Glomerular visceral epithelial cell (primary cell): ENCODE data around the gene PARS2.

Experiments
- DNase-seq: peaks from one replicate; pipeline ENCODE4 v3.0.0-alpha.2; 2016; ENCODE audit errors: extremely low spot score

PARS2 gene

DNA sequence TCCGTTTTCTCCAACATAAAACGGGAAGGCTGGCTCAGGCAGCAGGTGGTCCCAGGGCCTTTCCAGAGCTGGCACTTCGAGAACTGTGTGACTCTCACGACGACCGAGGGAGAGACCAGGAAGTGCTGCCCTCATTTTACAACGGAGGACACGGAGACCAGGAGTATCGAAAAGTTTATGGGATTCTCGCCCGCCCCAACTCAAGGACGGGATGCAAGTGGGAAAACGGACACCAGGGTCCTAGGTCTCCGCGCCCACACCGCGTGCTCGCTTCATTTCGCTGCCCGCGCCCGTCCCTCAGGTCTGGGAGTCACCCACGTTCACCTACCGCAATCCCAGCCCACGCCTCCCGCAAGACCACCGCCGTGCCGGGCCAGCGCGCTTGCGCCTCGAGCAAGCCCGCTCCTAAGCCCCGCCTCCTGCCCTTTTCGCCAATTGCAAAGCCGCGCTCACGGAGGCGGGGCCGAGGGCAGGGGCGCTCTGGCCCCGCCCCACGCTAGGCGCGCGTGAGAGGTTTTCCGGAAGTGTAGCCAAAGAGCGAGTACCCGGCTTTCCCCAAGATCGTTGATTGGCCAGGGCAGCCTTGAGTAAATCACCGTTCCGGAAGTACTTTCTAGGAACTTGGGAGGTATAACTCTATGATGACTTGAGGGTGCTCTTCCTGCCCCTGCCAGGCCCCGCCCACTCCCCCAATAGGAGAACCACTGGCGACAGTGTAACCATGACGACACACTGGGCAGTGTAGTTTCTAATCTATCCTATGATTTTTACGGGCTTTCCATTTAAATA is at the start of gene PARS2:
Gene PARS2 (minus strand): TSS at position 391 of the 789 bp plus-strand sequence. CDS start 5,362 bp downstream, outside the sequence.
- peak; percentile 99 for DNase-seq

DNA sequence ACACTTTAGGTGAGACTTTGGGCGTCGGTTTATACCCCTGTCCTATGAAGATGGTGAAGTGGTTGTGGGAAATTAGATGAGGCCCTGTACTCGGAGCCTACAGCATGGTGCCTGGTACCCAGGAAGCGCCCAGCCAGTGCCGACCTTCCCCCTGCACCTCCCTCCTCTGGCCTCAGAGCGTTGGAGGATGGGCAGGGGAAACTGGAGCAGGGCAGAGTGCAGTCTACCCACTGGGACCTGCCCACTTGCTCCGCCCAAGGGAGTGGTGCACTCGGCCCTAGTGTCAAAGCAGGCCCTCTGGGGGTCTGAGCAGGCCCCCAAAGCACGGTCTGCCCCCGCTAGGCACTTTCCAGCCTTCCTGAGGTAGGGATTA is 49.8 kb upstream of the PARS2 start:
- no peak for DNase-seq

DNA sequence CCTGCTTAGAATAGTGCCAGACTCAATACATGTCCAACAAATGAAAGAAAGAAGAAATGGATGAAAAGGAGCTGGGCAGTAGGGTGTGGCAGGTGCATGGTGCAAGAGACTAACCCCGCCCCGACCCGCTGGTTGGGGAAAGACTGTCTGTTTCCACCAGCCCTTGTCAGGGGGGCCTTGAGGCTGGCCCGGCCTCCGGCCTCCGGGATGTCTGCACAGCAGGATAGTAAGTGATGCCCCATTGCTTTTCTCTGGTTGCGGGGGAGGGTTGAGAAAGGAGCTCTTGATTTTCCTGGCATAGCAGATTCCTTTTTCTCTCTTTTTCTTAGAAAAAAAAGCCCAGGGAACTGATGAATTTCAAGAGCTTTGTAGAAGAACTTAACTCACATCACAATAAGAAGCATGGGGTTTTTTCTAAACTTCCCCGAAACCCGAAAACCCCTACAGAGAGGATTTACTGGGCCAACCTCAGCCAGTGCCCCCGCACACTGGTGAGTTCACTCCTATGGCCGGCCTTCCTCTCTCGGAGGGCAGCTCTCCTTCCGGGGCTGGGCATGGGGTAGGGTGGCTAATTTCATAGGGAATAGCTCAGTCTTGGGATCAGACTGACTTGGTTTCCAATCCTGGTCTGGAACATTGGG is 49.3 kb upstream of the PARS2 start:
- no peak for DNase-seq

DNA sequence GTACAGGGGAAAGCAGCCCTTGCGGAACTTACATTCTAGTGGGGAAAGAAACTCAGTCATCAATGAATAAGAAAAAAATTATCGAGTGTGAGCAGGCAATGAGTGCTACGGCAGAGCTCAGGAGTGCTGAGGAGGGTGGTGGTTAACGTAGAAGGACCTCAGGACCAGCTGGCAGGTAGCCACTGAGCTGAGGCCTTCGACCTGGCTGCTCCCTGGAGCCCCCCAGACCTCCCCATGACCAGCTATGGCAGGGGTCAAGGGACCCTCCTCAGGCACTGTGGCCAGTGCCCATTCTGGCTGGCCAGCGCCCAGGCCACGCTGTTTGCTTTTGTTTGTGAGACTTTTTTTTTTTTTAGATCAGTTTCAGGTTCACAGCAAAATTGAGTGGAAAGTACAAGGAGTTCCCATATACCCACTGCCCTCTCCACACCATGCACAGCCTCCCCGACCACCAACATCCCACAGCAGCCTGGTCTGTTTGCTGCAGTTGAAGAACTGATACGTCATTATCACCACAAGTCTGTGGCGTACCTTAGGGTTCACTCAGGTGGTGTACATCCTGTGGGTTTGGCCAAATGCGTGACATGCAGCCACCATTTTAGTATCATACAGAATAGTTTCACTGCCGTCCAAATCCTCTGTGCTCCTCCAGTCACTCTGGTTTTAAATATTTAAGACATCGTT is 48.6 kb upstream of the PARS2 start:
- no peak for DNase-seq

DNA sequence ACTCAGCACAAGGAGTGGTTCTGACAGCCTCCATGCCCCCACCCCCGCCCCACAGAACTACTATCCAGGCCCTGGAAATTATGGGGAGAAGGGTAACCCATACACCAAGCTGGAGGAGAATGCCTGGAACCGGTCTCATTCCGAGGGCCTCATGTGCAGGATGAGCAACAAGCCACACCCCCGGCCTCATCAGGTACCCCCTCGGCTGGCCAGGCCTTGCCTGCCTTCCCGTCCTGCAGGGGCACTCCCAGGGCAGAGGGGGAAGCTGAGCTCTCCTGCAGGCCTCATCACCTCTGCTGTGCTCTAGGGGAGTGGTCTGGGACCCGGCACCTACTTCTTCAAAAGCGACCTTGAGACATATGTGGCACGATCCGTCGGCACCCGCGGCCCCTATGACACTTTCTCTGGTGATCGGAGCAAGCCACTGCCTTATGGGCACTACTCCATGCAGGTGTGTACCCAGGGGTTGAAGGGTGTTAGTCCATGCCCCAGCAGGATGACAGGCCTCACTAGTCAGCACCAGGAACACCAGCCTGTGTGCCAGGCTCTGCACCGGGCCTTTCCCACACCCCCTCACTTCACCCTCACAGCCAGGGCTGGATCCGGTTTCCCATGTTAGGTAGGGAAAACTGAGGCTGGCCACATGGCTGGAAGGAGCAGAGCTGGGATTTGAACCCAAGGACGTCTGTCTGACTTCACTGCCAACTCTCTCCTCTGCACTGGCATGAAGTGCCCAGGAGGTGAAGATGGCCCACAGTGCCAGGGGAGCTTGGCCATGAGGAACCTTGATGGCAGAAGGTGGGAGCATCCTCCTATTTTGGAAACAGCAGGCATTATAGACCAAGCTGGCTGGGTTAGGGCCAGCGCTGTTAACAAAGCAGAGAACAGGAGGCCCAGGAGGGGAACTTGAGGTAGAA is 47.7 kb upstream of the PARS2 start:
- DNase-seq, result no peak

DNA sequence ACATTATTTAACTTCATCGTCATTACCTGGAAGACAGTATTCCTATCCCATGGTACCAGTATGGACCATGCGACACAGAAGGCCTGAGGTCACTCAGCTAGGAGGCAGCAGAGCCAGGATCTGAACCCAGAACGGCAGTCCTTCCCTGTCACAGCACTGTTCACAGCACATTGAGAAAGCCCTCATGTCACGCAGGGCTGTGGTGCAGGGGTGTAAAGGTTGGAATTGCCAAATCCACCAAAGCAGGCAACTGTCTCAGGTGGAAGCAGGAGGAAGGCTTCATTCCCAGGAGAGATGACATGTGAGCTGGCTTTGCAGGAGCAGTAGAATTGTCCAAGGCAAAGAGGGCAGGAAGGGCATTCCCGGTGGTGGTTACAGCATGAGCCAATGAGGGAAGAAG is 46.7 kb upstream of the PARS2 start:
- no peak for DNase-seq

DNA sequence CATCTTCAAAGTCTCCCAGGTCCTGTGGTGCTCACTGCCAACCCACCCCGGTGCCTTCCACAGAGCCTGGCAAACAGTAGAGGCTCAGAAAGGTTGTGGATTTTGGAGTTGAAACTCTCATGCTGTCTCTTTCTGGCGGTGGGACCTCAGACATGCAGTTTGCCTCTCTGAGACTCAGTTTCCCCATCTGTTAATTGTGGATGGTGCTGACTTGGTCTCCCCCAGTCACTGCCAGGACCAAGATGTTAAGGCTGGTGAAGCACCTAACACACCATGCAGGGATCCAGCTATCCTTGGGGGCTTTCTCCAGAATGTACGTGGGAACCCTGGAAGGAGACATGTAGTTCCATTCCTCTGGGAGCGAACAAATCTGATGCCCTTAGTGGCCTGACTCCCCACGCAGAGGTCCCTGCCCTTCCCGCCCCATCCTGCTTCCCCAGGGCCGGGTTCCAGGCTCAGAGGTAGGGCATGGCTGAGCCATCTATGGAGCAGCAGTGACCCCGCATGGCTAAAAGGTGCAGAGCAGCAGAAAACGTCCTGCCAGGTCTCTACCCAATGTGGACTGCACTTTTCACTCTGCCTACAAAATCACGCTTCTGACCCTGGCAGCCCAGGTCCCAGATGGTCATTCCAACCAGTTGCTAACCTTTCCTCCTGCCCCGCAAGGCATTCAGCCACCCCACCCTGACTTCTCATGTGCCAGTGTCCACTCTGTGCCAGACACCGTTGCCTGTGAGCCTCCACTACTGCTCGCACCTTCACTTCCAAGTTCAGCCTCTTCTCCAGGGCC is 46.0 kb upstream of the PARS2 start:
- peak; percentile 66 for DNase-seq

DNA sequence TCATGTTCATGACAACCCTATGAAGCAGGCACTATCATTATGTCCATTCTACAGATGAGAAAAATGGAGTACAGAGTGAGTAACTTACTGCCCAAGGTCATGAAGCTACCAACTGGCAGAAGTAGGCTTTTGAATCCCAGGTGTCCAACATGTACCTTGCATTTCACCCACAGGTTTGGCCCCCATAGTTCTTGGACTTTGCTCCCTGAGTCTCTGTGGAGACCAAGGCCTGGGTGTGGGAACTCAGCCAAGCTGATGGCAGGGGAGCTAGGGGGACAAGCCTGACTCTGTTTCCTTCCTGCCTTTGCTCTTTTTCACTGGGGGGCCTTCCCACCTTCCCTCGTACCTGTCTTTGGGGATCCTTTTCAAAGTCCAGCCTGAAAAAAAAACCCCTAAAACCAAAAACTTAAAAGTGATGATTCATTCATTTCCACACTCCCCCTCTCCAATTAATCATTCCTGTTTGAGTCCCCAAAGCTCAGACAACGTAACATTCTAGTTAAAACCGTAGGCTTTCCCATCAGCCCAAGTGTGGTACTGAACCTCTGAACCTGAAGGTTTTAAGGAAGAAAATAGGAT is 45.3 kb upstream of the PARS2 start:
- DNase-seq, result no peak

DNA sequence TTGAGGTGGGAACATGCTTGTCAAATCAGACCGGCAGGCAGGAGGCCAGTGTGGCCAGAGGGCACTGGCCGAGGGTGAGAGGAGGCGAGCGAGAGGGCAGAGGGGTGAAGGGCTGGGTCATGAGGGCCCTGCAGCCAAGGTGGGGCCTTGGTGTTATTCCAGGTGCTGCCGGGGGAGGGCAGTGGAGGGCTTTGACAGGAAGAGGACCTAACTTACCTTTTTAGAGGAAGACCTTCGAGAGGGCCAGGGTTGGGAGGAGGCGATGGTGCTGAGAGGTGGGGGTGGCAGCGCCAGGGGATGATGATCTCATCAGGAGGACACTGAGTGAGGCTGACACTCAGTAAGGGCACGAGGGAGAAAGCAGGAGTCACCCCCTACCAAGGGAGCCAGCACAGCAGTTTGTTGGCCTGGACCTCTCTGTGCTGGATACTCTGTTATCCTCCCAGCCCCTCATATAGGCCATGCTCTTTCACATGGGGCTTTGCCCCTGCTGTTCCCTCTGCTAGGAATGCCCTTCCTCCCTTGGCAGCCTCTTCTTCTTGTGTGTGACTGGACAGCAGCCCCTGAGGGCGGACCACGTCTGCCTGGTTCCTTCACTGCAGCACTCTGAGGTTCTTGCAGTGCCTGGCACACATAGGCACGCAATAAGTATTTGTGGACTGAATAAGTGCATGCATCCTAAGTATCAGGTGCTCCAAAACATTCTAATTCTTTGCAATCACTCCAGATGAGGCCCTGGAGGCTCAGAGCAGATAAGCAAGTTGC is 44.3 kb upstream of the PARS2 start:
- DNase-seq, result no peak

DNA sequence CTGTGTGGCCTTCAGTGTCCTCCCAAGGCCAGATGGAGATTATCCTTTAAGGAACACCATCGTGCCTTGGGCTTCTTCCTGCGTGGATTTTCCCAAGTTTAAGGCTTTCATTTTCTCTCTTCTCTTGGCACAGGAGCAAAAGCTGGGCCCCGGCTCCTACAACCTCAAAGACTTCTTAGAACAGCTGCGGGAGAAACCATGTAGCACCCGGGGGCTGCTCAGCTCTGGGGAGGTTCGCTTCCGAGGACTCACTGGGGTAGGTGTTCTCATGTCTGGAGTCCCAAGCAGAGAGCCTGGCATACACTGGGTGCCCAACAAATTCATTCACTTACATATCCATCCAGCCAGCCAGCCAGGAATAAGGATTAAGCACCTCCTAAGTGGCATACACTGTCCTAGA is 43.4 kb upstream of the PARS2 start:
- DNase-seq, result no peak

DNA sequence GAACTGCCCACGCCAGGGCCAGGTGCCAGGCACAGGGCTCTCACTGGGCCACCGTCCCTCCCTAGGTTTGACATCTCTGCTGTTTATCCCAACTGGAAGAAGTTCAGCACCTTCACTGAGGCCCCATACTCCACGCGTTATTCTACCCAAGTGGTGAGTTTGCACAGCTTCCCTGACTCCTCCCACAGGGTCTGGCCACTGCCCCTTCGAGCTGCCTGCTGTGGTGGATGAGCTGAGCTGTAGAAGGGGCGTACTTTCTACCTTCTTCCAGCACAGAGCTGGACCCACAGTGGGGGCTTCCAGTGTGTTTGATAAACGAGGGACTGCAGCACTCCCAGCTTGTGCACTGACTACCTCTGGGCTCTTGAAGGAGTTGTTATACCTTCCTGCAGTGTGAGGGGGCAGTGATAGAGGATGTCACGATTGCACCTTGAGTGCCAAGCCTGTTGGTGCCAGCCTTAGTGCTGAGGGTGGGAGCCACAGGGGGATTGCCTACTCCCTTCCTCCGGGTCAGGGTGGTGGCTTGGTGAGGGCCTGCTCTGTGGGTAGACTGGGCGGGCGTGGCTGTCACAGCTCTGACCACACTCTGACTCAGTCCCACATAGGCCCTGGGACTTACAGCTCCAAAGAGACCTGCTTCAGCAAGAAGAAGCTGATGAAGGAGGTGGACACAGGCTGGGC is 42.7 kb upstream of the PARS2 start:
- DNase-seq, result peak; percentile 36

DNA sequence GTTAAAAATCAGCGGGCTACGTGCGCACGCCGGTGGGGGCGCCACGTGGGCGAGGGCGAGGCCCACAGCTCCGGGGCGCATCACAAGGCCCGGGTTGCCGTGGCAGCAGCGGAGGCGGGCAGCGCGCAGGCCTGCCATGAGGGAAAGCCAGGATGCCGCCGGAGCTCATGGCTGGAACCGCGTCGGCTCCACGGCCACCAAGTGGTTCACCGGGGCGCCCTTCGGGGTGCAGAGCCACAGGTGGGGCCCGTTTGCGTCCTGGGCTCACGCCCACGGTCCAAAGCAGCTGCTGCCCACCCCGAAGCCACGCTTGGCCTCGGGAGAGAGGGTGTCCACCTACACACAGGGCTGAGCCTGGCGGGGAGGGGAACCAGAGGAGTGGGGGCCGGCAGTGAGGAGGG is 41.7 kb upstream of the PARS2 start:
- no peak for DNase-seq

DNA sequence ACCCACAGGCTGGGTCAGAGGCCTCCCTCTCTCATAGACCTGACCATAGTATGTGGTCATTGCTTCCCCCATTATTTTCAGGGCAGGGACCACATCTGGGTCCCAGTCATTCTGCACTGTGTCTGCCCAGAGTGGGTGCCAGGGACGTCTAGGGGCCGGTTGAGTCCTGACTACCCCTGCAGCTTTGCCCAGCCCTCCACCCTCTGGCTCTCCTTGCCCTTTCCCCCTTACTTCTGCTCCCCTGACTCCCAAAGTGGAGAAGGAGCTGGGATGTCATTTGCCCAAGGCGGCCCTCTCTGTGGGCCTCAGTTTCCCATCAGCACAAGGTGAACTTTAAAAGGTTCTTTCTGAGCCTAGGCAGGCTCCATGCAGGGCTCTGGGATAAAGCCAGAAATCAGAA is 41.1 kb upstream of the PARS2 start:
- DNase-seq, result no peak

DNA sequence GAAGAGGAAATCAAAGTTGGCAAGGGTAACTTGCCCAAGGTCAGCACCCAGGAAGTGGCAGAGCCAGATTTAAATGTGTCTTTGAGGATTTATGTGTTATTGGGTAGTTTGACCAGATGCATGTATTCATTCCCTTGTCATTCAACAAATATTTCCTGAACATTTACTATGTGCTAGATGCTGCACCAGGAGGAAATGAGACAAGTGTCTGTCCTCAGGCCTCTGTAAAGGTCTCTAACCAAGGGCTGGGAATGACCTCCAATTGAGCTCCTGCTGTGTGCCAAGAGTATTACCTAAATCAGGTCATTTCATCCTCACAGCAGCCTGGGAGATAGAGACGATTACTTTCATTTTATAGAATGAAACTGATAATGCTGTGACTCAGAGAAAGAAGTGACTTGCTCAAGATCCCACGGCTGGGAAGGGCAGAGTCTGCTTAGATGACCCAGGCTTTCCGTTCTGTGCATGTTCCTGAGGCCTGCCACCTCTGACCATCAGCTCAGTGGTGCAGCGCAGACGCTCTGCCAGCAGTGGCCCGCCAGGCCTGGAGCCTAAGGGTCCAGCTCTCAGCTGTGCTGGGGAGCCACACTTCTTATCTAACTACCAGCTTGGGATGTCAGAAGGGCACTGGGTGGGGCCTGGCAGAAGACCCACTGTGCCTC is 40.3 kb upstream of the PARS2 start:
- DNase-seq, result no peak

DNA sequence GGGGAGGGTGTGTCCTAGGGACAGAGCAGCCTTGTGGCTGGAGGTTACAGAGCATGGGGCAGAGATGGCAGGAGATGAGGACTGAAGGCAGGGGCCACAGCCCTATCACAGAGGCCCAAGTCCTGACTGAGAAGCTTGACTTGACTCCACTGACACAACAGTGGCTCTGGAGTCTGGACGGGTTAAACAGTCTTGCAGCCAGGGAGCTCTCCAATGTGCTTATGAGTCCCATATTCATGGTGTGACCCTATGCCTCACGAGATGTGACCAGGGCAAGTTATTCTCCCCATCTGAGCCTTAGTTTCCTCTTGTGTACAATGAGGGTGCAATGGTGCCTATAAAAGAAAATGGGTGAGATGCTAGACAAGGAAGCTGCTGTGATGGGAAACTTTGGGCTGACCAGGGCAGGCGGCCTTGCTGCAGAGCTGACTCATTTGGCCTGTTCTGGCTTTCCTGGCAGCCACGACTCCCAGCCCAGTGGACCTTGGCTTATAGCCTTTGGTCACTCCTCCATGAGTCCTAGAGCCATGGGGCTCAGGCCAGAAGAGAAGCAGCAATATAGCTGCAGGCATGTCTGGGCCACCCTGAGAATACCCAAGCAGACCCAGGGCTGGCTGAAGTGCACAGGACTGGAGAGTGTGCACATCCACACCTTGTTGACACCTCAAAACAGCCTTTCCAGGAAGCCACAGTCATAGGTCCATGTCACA is 39.6 kb upstream of the PARS2 start:
- DNase-seq, result peak; percentile 52

DNA sequence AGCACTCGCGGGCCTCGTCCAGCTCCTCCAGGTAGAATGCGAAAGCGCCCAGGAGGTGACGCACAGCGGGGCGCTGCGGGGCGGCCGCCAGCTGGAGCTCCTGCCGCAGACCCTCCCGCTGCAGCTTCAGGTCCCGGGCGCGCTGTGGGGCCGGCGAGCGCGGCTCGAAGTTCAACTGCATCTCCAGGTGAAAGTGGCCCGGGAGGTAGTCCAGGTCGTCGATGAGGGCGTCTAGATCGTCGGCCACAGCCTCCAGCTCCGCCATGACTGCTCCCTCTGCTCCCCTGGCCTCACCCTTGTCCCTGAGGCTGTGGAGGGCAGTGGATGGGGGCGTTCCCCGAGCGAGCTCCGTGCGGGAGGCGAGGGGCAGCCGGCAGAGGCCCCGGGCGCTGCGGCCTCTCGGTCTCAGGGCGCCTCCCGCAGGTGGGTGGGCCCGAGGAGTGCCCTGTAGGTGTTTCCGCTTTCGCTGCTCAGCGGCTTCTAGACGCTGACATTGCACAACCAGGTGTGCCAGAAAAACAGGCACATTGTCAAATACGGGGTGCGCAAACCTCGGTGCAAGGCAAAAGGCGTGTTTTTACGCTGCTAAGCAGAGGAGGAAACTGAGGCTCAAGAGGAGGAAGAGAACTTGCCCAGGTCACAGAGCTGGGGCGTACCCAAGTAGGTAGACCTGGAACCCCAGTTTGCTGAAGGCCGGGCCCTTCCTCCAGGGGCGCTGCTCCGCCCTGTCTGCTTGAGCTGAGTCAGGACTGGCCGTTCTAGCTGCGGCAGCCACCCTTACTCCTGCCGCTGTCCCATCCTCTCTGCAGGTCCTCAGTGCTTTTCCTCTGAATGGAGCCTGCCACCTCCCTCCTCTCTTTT is 36.8 kb upstream of the PARS2 start, which contains the start of gene TTC22:
Gene TTC22 (minus strand): TSS at position 425 of the 861 bp plus-strand sequence. CDS start 160 bp downstream, at position 265.
- peak; percentile 28 for DNase-seq
